ENCODE results near the gene FBXW7. TPM values are rescaled to one million over a fixed set of nuclear protein-coding genes. Genes with fewer than 3 reads are reported as not detected.

The FBXW7 gene
- total and polyA plus RNA-seq, 7 donors: 3.7 to 122 (median 74.9) TPM

DNA sequence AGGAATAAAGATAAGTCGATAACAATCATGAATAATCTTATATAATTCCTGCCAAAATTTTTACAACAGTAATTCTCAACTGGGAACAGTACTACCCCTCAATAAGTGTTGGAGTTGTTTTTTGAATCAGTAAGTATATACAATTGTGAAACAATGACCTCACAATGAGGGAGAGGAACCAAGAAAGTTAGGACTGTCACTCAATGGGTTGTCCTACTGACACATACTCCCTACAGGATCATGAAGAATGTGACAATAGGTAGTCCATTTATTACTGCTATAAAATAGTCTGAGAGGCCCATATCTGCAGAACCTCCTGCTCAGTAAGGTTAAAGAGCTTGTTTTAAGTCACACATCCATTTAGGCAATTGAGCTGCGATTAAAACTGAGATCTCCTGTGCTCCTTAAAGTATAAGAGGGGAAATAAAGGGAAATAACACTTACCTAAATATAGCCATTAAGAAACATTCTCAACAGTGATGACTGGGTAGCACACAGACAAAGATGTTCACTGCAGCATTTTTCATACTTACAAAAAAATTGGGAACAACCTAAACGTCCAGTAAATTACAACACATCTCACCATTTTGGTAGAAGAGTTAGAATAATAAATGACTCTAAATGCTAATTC, 26.2 kb downstream of the FBXW7 start:
- no peak overlapping the region for H3K27ac ChIP-seq
- peaks cover 0 to 4% (median 0%) of the 10 kb centered on the region in 4 donors for H3K4me1 ChIP-seq
- DNase-seq: no peak
- H3K9me3 ChIP-seq: no peaks in the 10 kb centered on the region
- WGBS, 2 donors: 25 to 66% methylated on average over 3 of the region's 3 CpGs
- TF ChIP-seq POLR2A (IDR thresholded peaks at IDR 0.05): no peak
- TF ChIP-seq POLR2AphosphoS5 (IDR thresholded peaks at IDR 0.05): no peak
- no peak for TF ChIP-seq EP300 (IDR thresholded peaks at IDR 0.05)
- TF ChIP-seq, protein P1, sequence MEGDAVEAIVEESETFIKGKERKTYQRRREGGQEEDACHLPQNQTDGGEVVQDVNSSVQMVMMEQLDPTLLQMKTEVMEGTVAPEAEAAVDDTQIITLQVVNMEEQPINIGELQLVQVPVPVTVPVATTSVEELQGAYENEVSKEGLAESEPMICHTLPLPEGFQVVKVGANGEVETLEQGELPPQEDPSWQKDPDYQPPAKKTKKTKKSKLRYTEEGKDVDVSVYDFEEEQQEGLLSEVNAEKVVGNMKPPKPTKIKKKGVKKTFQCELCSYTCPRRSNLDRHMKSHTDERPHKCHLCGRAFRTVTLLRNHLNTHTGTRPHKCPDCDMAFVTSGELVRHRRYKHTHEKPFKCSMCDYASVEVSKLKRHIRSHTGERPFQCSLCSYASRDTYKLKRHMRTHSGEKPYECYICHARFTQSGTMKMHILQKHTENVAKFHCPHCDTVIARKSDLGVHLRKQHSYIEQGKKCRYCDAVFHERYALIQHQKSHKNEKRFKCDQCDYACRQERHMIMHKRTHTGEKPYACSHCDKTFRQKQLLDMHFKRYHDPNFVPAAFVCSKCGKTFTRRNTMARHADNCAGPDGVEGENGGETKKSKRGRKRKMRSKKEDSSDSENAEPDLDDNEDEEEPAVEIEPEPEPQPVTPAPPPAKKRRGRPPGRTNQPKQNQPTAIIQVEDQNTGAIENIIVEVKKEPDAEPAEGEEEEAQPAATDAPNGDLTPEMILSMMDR (IDR thresholded peaks at IDR 0.05): no peak
- H3K36me3 ChIP-seq: no peaks in the 10 kb centered on the region
- H3K27me3 ChIP-seq: no peaks in the 10 kb centered on the region
- H3K4me3 ChIP-seq: no peak overlapping the region
- intact Hi-C loops (cut with DNase I): no loop called here

DNA sequence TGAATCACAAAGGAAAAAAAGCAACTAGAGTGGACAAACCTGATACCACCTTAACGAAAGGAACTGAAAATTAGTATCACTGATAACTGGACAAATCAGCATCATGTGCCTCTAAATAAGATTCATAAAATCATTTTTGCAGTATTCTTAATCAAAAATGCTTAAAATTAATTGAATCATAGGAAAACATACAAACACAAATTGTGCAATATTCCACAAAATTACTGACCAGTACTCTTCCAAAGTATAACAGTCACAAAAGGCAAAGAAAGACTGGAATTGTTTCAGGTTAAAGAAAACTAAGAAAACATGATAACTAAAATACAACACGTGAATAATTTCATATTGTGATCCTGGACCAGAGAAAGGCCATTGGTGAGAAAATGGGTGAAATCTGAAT, 27.1 kb downstream of the FBXW7 start:
- 96 to 98% methylated on average over 2 of the region's 2 CpGs for WGBS, 2 donors
- H3K27ac ChIP-seq: no peak overlapping the region
- no peak overlapping the region for H3K4me3 ChIP-seq
- H3K9me3 ChIP-seq: no peaks in the 10 kb centered on the region
- intact Hi-C loops (cut with DNase I): no loop called here
- no peaks in the 10 kb centered on the region for H3K27me3 ChIP-seq
- TF ChIP-seq POLR2A (IDR thresholded peaks at IDR 0.05): no peak
- no peak for TF ChIP-seq EP300 (IDR thresholded peaks at IDR 0.05)
- TF ChIP-seq POLR2AphosphoS5 (IDR thresholded peaks at IDR 0.05): no peak
- TF ChIP-seq, protein P1 (IDR thresholded peaks at IDR 0.05): no peak
- H3K36me3 ChIP-seq: no peaks in the 10 kb centered on the region
- DNase-seq: no peak
- H3K4me1 ChIP-seq: peaks cover 0 to 4% (median 0%) of the 10 kb centered on the region in 4 donors

DNA sequence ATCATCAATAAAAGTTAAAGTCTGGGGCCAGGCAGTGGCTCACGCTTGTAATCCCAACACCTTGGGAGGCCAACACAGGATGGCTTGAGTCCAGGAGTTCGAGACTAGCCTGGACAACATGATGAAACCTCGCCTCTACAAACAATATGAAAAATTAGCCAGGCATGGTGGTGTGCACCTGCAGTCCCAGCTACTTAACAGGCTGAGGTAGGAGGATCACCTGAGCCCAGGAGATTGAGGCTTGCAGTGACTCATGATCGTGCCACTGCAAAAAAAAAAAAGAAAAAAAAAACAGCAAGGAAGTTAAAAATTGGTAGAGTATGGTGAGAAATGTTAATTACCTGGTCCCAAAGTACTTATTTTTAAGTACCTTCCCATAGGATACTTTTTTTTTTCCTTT, 27.5 kb downstream of the FBXW7 start:
- no peak overlapping the region for H3K27ac ChIP-seq
- TF ChIP-seq EP300 (IDR thresholded peaks at IDR 0.05) (no peak), POLR2AphosphoS5 (IDR thresholded peaks at IDR 0.05) (no peak), POLR2A (IDR thresholded peaks at IDR 0.05) (no peak)
- TF ChIP-seq, protein P1 (IDR thresholded peaks at IDR 0.05): no peak
- no peaks in the 10 kb centered on the region for H3K9me3 ChIP-seq
- no peak overlapping the region for H3K4me3 ChIP-seq
- H3K36me3 ChIP-seq: no peaks in the 10 kb centered on the region
- H3K4me1 ChIP-seq: peaks cover 0 to 4% (median 0%) of the 10 kb centered on the region in 4 donors
- intact Hi-C loops (cut with DNase I): no loop called here
- DNase-seq: no peak
- WGBS, 2 donors: 75 to 90% methylated on average over 4 of the region's 4 CpGs
- H3K27me3 ChIP-seq: no peaks in the 10 kb centered on the region

DNA sequence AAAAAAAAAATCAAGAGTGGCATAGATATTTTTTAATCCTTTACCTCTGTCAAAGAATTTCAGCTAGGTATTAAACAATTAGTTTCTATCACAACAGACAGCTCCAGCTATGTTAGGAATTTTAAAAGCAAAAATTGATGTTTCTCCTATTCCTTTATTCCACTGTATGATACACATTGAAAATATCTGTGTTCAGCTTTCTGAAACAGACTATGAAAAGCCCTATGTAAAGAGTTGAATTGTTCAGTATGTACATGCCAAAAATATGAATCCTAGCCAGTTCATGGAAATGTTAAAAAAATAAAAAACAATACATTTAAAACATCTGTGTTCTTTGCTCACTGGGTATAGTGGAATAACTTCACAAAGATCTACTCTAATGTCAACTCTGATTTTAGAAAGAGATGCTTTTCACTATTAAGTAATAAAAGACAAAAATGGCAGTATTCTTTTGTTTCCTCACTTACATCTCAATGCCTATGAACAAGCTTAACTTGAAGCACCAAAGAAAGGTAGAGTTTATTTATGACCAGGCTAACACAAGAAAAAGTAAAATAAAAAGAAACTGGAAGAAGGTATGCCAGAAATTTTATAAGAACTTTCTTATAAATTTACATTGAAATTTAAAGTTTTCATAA, 32.1 kb downstream of the FBXW7 start:
- Histone ChIP-seq H3K36me3 (no peaks in the 10 kb centered on the region), H3K27ac (no peak overlapping the region), H3K4me3 (no peak overlapping the region), H3K9me3 (no peaks in the 10 kb centered on the region), H3K27me3 (no peaks in the 10 kb centered on the region), H3K4me1 (no peaks in the 10 kb centered on the region)
- DNase-seq: no peak
- TF ChIP-seq EP300 (IDR thresholded peaks at IDR 0.05): no peak
- no peak for TF ChIP-seq POLR2A (IDR thresholded peaks at IDR 0.05)
- no peak for TF ChIP-seq POLR2AphosphoS5 (IDR thresholded peaks at IDR 0.05)
- TF ChIP-seq, protein P1 (IDR thresholded peaks at IDR 0.05): no peak
- intact Hi-C loops (cut with DNase I): loop anchor here (5.0 kb wide), 1 partner anchor 34 kb away; the partner anchor contains the start of gene FBXW7

All from sigmoid colon (tissue), 7 donors.